Breast epithelium (tissue), 3 donors: Measurements from ENCODE around the gene DNM1L.

Experiments
- POLR2A ChIP-seq: fragments of 450-650 bp; IDR thresholded peaks from one replicate; pipeline ENCODE4 v1.6.1; 2016; ENCODE audit warnings: antibody characterized with exemption, mild to moderate bottlenecking, moderate library complexity
- POLR2AphosphoS5 ChIP-seq, 3 donors: sonication (generic); formaldehyde crosslinking; IDR thresholded peaks; one replicate each; pipeline ENCODE4 v1.6.1; 2017; ENCODE audit warnings: antibody characterized with exemption in 3 of 3
- TF ChIP-seq, protein P1 (sequence below), 3 donors: fragments of 450-650 bp; IDR thresholded peaks; one replicate each; pipeline ENCODE4 v1.5.1; 2016 to 2017; ENCODE audit warnings: antibody characterized with exemption in 3 of 3, mild to moderate bottlenecking in 3 of 3, moderate library complexity in 3 of 3

DNA sequence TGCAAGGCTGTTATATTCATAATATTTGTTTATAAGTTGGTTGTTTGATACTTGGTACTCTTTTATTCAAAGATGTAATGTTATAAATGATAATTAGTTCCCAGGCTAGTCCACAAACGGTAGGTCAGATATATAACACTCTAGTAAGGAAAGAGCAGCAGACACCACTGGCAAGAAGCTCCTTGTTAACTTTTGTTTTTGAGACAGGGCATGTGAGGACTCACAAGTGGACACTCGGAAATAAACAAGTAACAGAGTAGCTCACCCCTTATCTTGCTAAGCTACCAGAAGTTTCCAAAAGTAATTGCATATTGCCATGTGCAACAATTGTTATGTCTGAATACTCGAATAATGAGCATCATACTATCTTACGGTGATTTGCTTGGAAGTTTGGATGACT lies 115.2 kb downstream of the DNM1L start:
- TF ChIP-seq POLR2A (no peak), POLR2AphosphoS5 (IDR thresholded peaks at IDR 0.05) (no peak)
- TF ChIP-seq, protein P1, sequence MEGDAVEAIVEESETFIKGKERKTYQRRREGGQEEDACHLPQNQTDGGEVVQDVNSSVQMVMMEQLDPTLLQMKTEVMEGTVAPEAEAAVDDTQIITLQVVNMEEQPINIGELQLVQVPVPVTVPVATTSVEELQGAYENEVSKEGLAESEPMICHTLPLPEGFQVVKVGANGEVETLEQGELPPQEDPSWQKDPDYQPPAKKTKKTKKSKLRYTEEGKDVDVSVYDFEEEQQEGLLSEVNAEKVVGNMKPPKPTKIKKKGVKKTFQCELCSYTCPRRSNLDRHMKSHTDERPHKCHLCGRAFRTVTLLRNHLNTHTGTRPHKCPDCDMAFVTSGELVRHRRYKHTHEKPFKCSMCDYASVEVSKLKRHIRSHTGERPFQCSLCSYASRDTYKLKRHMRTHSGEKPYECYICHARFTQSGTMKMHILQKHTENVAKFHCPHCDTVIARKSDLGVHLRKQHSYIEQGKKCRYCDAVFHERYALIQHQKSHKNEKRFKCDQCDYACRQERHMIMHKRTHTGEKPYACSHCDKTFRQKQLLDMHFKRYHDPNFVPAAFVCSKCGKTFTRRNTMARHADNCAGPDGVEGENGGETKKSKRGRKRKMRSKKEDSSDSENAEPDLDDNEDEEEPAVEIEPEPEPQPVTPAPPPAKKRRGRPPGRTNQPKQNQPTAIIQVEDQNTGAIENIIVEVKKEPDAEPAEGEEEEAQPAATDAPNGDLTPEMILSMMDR (IDR thresholded peaks at IDR 0.05): no peak
